Measurements from ENCODE around the gene MYO1D.
"Not testable (repeated sequence)": the region's sequence is repeated elsewhere in the genome, so short reads cannot be mapped to it uniquely, and the experiment has no call there.

Gene MYO1D

GRCh38 chr17:32658470-32659418 is 218.2 kb downstream of the MYO1D start:
- no peak for DNase-seq

GRCh38 chr17:32656886-32657285 is 220.0 kb downstream of the MYO1D start:
- DNase-seq: no peak

- DNase-seq: no peak
Measured at GRCh38 chr17:32654324-32654723, 222.6 kb downstream of the MYO1D start.

- DNase-seq: no peak
Measured at GRCh38 chr17:32651084-32651483, 225.8 kb downstream of the MYO1D start.

- no peak for DNase-seq
Measured at GRCh38 chr17:32648450-32648849, 228.5 kb downstream of the MYO1D start.

- DNase-seq: no peak
Measured at GRCh38 chr17:32646941-32647340, 230.0 kb downstream of the MYO1D start.

- DNase-seq: not testable (repeated sequence)
Measured at GRCh38 chr17:32641514-32641913, 235.4 kb downstream of the MYO1D start.

GRCh38 chr17:32636598-32637218 is 240.2 kb downstream of the MYO1D start:
- DNase-seq: no peak

- DNase-seq: no peak
Measured at GRCh38 chr17:32634167-32634566, 242.8 kb downstream of the MYO1D start.

GRCh38 chr17:32631341-32632096 is 245.4 kb downstream of the MYO1D start:
- DNase-seq: no peak

GRCh38 chr17:32629563-32630190 is 247.2 kb downstream of the MYO1D start:
- no peak for DNase-seq

GRCh38 chr17:32628271-32629044 is 248.5 kb downstream of the MYO1D start:
- no peak for DNase-seq

- DNase-seq: peak; percentile 28
Measured at GRCh38 chr17:32627239-32627996, 249.5 kb downstream of the MYO1D start.

GRCh38 chr17:32626379-32626791 is 250.5 kb downstream of the MYO1D start:
- DNase-seq: no peak

- no peak for DNase-seq
Measured at GRCh38 chr17:32625971-32626370, 251.0 kb downstream of the MYO1D start.

GRCh38 chr17:32623196-32623595 is 253.7 kb downstream of the MYO1D start:
- DNase-seq: no peak

- DNase-seq: no peak
Measured at GRCh38 chr17:32622540-32622939, 254.4 kb downstream of the MYO1D start.

GRCh38 chr17:32621612-32622312 is 255.2 kb downstream of the MYO1D start:
- DNase-seq: no peak

- DNase-seq: no peak
Measured at GRCh38 chr17:32615326-32615725, 261.6 kb downstream of the MYO1D start.

GRCh38 chr17:32610943-32611342 is 266.0 kb downstream of the MYO1D start:
- no peak for DNase-seq
